B cell (primary cell): ENCODE data around the gene PTPRQ. TPM values are rescaled to one million over a fixed set of nuclear protein-coding genes. Genes with fewer than 3 reads are reported as not detected.

ENCODE experiments used
- ATAC-seq: fragments of 200-7000 bp; cut with Tn5 transposase; one replicate; pipeline ENCODE4 v1.10.0; 2021; ENCODE audit warnings: low read depth, mild to moderate bottlenecking, moderate number of reproducible peaks, moderate library complexity
- CTCF ChIA-PET: fragments of 350-600 bp; sonication (Branson Sonifier 250); formaldehyde crosslinking; loops from one replicate; lab custom pipeline; 2021; ENCODE audit warnings: antibody characterized with exemption, inconsistent platforms; lab: Charles Lee
- POLR2A ChIA-PET: fragments of 350-600 bp; sonication (Branson Sonifier 250); formaldehyde crosslinking; loops from one replicate; lab custom pipeline; 2021; ENCODE audit warnings: antibody characterized with exemption; lab: Charles Lee
- DNase-seq: peaks from one replicate; pipeline ENCODE4 v3.0.0; 2013
- H2AFZ ChIP-seq: 2 replicates; pipeline ENCODE4 v1.6.1; 2012; ENCODE audit warnings: mild to moderate bottlenecking, low read depth, low read length; ENCODE audit not compliant: insufficient read depth, poor library complexity, severe bottlenecking
- H3K27ac ChIP-seq, 2 donors: 1 replicate in 1 of 2; 2 replicates in 1 of 2; pipeline ENCODE4 v1.5.1; 2012 to 2013; ENCODE audit warnings: low read length in 2 of 2, mild to moderate bottlenecking in 2 of 2, moderate library complexity in 1 of 2
- H3K27me3 ChIP-seq, 4 experiments: fragments of 200-600 bp in 1 of 4; sonication (generic) in 1 of 4; replicated peaks in 1 of 4; 1 replicate in 2 of 4; 2 replicates in 2 of 4; pipeline versions ENCODE4 v1.6.1 to v1.7.0; 2013 to 2016; ENCODE audit warnings: low read length in 3 of 4, mild to moderate bottlenecking in 2 of 4, mixed read lengths in 1 of 4, moderate library complexity in 1 of 4; ENCODE audit not compliant: insufficient read depth in 4 of 4, control insufficient read depth in 3 of 4; ENCODE audit errors: control extremely low read depth in 1 of 4
- H3K36me3 ChIP-seq, 2 experiments: replicated peaks in 1 of 2; 1 replicate in 1 of 2; 2 replicates in 1 of 2; pipeline versions ENCODE4 v1.6.1 to v1.7.1; 2013; ENCODE audit warnings: low read length in 1 of 2; ENCODE audit not compliant: insufficient read depth in 2 of 2, control insufficient read depth in 1 of 2; ENCODE audit errors: control extremely low read depth in 1 of 2, extremely low read depth in 1 of 2
- H3K4me1 ChIP-seq, 2 donors: fragments of 200-600 bp in 1 of 2; sonication (generic) in 1 of 2; 1 replicate in 1 of 2; 2 replicates in 1 of 2; pipeline versions ENCODE4 v1.5.1 to v1.6.1; 2013 to 2017; ENCODE audit warnings: low read length in 2 of 2; ENCODE audit not compliant: control insufficient read depth in 2 of 2, insufficient read depth in 2 of 2
- H3K4me2 ChIP-seq: replicated peaks from 2 replicates; pipeline ENCODE3; 2012; ENCODE audit warnings: mild to moderate bottlenecking, low read depth, low read length; ENCODE audit not compliant: poor library complexity, severe bottlenecking
- H3K4me3 ChIP-seq, 5 experiments: fragments of 200-600 bp in 1 of 5; sonication (generic) in 1 of 5; 1 replicate in 3 of 5; 2 replicates in 2 of 5; pipeline versions ENCODE4 v1.5.1 to v1.7.0; 2011 to 2016; ENCODE audit warnings: low read length in 4 of 5, mild to moderate bottlenecking in 4 of 5, low read depth in 2 of 5, control low read depth in 1 of 5, moderate library complexity in 1 of 5; ENCODE audit not compliant: insufficient read depth in 1 of 5; ENCODE audit errors: control extremely low read depth in 1 of 5, extremely low read depth in 1 of 5
- H3K79me2 ChIP-seq: fragments of 200-600 bp; sonication (generic); one replicate; pipeline ENCODE4 v1.6.0; 2016; ENCODE audit warnings: low read length; ENCODE audit not compliant: control insufficient read depth, insufficient read depth
- H3K9ac ChIP-seq: fragments of 200-600 bp; sonication (generic); 2 replicates; pipeline ENCODE4 v1.6.1; 2017; ENCODE audit warnings: mild to moderate bottlenecking, low read length, moderate library complexity
- H3K9me3 ChIP-seq, 3 donors: one replicate each; pipeline versions ENCODE4 v1.6.1 to v1.7.1; 2013; ENCODE audit warnings: low read length in 2 of 3; ENCODE audit not compliant: control insufficient read depth in 2 of 3, insufficient read depth in 1 of 3; ENCODE audit errors: control extremely low read depth in 1 of 3
- H4K20me1 ChIP-seq: 2 replicates; pipeline ENCODE4 v1.6.0; 2012; ENCODE audit warnings: mild to moderate bottlenecking, low read length; ENCODE audit not compliant: insufficient read depth, control insufficient read depth, poor library complexity, severe bottlenecking
- H3K27ac Mint-ChIP-seq: one replicate; pipeline ENCODE4 v1.8.0; 2021; ENCODE audit warnings: mixed read lengths
- H3K27me3 Mint-ChIP-seq: one replicate; pipeline ENCODE4 v1.8.0; 2021; ENCODE audit warnings: mixed read lengths
- H3K4me1 Mint-ChIP-seq: one replicate; pipeline ENCODE4 v1.8.0; 2021; ENCODE audit warnings: mixed read lengths
- H3K4me3 Mint-ChIP-seq: one replicate; pipeline ENCODE4 v1.8.0; 2021; ENCODE audit warnings: mixed read lengths
- H3K9me3 Mint-ChIP-seq: one replicate; pipeline ENCODE4 v1.8.0; 2022; ENCODE audit warnings: mixed read lengths; ENCODE audit not compliant: insufficient read depth
- CTCF ChIP-seq: fragments of 200-600 bp; IDR thresholded peaks from one replicate; pipeline ENCODE4 v1.8.0; 2022; ENCODE audit warnings: antibody characterized with exemption, mild to moderate bottlenecking
- EZH2 ChIP-seq: IDR thresholded peaks from 2 replicates; pipeline ENCODE4 v1.6.1; 2012; ENCODE audit warnings: borderline replicate concordance, low read depth, mild to moderate bottlenecking, moderate library complexity, low read length; ENCODE audit not compliant: insufficient read depth, poor library complexity, severe bottlenecking
- WGBS: methylation state at CpG from one replicate; pipeline ENCODE4 v1.1.5; 2013; ENCODE audit warnings: missing lambda C conversion rate; ENCODE audit not compliant: insufficient coverage; 5-methylcytosine and 5-hydroxymethylcytosine counted together
- intact Hi-C: fragments of 100-400 bp; cut with micrococcal nuclease; formaldehyde crosslinking; loops from one replicate; pipeline ENCODE4 v1.10.0; 2022
- polyA plus RNA-seq: library from polyadenylated mRNA; depleted of rRNA; stranded (reverse); fragments of >200 nt; gene quantifications from 2 replicates; pipeline ENCODE4 v1.2.3, GENCODE V29; 2012
- total RNA-seq, 2 donors: library from RNA; stranded (reverse); fragments of 120-200 nt in 1 of 2; gene quantifications; 1 replicate in 1 of 2; 2 replicates in 1 of 2; pipeline versions ENCODE4 v1.2.3 to v1.2.4, GENCODE V29; 2013 to 2022

Gene PTPRQ
- total and polyA plus RNA-seq, 2 donors (not counting 1 experiment from before 2014, with no cell fraction given), result not detected

GRCh38 chr12:80721326-80721725 is 277.3 kb downstream of the PTPRQ start:
- no peak for ATAC-seq
- peaks cover 12% of the 10 kb centered on the region for H3K27me3 Mint-ChIP-seq
- H3K4me1 ChIP-seq, result no peaks in the 10 kb centered on the region
- H2AFZ ChIP-seq, result no peak overlapping the region
- H3K4me3 ChIP-seq, result no peak overlapping the region
- intact Hi-C loops, result no loop called here
- H3K27me3 ChIP-seq, result peaks cover 0 to 12% (median 0%) of the 10 kb centered on the region in 4 experiments
- H3K4me3 Mint-ChIP-seq, result no peak overlapping the region
- DNase-seq, result no peak
- H3K36me3 ChIP-seq, result no peaks in the 10 kb centered on the region
- no peak overlapping the region for H3K9ac ChIP-seq
- CTCF ChIA-PET, result no interaction called here
- H3K4me1 Mint-ChIP-seq, result no peaks in the 10 kb centered on the region
- no peak overlapping the region for H3K4me2 ChIP-seq
- H3K9me3 Mint-ChIP-seq, result peaks cover 3% of the 10 kb centered on the region
- H3K27ac ChIP-seq, result no peak overlapping the region
- no peak overlapping the region for H3K27ac Mint-ChIP-seq
- no peaks in the 10 kb centered on the region for H4K20me1 ChIP-seq
- POLR2A ChIA-PET, result no interaction called here
- H3K9me3 ChIP-seq, result peaks cover 0 to 11% (median 0%) of the 10 kb centered on the region in 3 donors
- WGBS, result no CpG with 5 or more reads among the region's 3 CpGs
- no peak for TF ChIP-seq CTCF
- TF ChIP-seq EZH2, result no peak
- no peaks in the 10 kb centered on the region for H3K79me2 ChIP-seq
